ENCODE data around the gene EMILIN3.

- TF ChIP-seq POLR2A (IDR thresholded peaks at IDR 0.05; ENCODE audit: low read depth, low read length) (no peak), POLR2AphosphoS5 (IDR thresholded peaks at IDR 0.05; ENCODE audit: low read depth, low read length) (no peak), TAF1 (IDR thresholded peaks at IDR 0.05; ENCODE audit: low read depth, low read length) (no peak)
Measured at GRCh38 chr20:41406353-41406752, 39.7 kb upstream of the EMILIN3 start.
